Activated T-helper 1 cell treated with anti-CD3 and anti-CD28 coated beads, Interleukin-12 subunit alpha, Interleukin-12 subunit beta, Interleukin-2, Interleukin-4 antibody, amounts not matched to agents 30 ng/mL and 10 ng/mL and 1 ng/mL, durations not matched to agents 14 hours and 24 hours and 36 hours (primary cell): Measurements from ENCODE around the gene NECTIN1. TPM values are rescaled to one million over a fixed set of nuclear protein-coding genes. Genes with fewer than 3 reads are reported as not detected.

ENCODE experiments used
- DNase-seq: peaks from one replicate; pipeline ENCODE4 v3.0.0; 2021; ENCODE audit warnings: low spot score
- H3K27ac Mint-ChIP-seq: one replicate; pipeline ENCODE4 v1.8.0; 2021; ENCODE audit warnings: mild to moderate bottlenecking, mixed read lengths
- H3K27me3 Mint-ChIP-seq: one replicate; pipeline ENCODE4 v1.8.0; 2022; ENCODE audit warnings: mild to moderate bottlenecking, moderate library complexity, mixed read lengths; ENCODE audit not compliant: insufficient read depth
- H3K36me3 Mint-ChIP-seq: one replicate; pipeline ENCODE4 v1.8.0; 2021; ENCODE audit warnings: low read depth, mixed read lengths
- H3K4me1 Mint-ChIP-seq: one replicate; pipeline ENCODE4 v1.8.0; 2021; ENCODE audit warnings: low read depth, mixed read lengths
- H3K4me3 Mint-ChIP-seq: one replicate; pipeline ENCODE4 v1.8.0; 2021; ENCODE audit warnings: mild to moderate bottlenecking, moderate library complexity, mixed read lengths
- H3K9me3 Mint-ChIP-seq: one replicate; pipeline ENCODE4 v1.8.0; 2021; ENCODE audit warnings: mixed read lengths
- intact Hi-C: fragments of 100-400 bp; cut with micrococcal nuclease; formaldehyde crosslinking; loops from one replicate; pipeline ENCODE4 v1.15.1; 2024
- total RNA-seq: library from RNA; stranded (reverse); gene quantifications from 2 replicates; pipeline ENCODE4 v1.2.3, GENCODE V29; 2022

Gene NECTIN1
- total RNA-seq, 1 donor from 2014 or later, result 4.5 TPM

DNA sequence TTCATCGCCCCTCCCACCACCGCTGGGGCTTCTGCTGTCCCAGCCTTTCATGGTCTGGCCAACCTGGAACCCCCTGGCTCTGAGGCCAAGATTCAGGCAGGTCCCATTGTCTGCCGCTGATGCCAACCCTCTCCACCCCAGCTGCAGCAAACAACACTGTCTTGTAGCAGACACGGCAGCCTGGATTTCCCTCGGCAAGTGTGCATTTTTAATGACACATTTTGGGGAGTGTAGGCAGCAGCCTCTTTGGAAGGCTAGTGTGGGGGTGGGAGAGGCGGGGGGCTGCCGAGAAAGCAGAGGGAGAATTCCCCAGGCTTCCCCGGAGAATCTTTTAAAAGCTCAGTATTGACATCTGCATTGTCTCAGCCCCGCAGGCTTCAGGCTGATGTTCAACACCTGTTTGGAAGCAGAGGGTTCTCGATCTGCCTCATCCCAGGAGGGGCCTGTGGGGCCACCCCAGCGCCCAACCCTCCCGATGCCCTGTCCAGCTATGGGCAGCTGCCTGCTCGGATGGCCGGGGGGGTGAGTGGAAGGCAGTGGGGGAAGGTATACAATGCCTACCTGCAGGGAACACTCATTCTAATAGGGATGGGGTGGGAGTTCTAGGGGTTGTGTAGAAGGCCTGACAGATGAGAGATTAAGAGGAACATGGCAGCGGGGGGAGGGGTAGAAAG lies 41.5 kb downstream of the NECTIN1 start:
- no peaks in the 10 kb centered on the region for H3K9me3 Mint-ChIP-seq
- H3K27me3 Mint-ChIP-seq, result no peaks in the 10 kb centered on the region
- peaks cover 11% of the 10 kb centered on the region for H3K4me1 Mint-ChIP-seq
- intact Hi-C loops, result no loop called here
- H3K4me3 Mint-ChIP-seq, result no peak overlapping the region
- H3K36me3 Mint-ChIP-seq, result no peaks in the 10 kb centered on the region
- H3K27ac Mint-ChIP-seq, result no peak overlapping the region
- DNase-seq, result no peak

DNA sequence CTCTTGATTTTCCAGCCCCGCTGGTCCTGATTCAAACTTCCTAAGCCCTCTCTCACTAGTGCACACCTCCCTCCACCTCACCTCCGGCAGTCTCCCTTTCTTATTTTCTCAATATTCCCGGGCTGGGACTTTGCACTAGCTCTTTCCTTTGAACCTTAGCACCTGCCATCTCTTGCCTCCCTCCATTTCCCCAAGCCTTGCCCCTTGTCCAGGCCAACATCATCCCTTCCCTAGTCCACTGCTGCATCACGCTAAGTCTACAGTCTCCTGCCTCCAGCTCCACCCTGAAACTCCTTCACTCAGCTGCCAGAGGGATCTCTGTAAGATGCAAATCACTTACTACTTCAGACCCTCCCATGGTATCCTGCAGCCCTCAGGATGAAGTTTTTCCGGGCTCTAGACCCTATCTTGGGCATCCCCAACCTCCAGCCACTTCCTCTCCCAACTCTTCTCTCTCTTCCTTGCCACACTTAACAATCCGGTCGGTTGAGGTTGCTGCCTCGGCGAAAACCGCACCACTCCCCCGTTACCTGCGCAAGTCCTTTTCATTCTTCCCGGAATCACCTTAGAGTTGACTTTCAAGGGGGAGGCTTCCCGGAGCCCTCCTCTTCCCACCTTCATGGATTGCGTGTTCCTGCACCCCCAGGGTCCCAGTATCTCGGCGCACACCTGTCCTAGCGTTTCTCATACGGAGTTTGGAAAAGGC lies 42.7 kb downstream of the NECTIN1 start:
- Mint-ChIP-seq H3K36me3 (no peaks in the 10 kb centered on the region), H3K4me3 (no peak overlapping the region), H3K9me3 (no peaks in the 10 kb centered on the region), H3K27me3 (no peaks in the 10 kb centered on the region), H3K27ac (no peak overlapping the region), H3K4me1 (peaks cover 11% of the 10 kb centered on the region)
- no peak for DNase-seq
- intact Hi-C loops, result no loop called here

DNA sequence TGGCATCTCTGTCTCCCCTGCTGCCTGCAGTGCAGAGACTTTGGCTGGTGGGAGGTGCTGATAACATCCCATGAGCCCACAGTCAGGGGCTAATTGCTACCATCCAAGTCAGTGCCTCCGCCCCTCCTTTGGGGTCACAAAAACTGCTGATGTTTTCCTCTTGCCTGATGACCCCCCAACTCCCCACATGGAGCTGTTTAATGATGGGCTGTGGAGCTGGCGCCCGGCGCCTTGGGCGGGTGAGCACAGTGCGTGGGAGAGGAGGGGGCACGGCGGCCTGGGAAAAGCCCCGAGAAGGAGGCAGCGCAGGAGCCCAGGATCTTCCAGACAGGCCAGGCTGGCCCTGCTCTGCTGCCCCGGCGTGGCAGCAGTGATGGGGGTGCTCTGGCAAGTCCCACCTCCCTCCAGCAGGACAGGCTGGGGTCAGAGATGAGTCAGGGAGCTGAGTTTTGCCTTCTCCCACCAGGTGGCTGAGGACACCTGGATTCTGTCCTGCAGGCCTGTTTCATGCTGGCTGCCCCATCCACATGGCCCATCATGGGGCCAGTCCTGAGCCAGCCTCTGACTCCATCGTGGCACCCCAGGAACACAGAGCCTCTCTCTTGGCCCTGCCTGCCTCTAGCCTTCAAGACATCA lies 43.8 kb downstream of the NECTIN1 start:
- no peak for DNase-seq
- Mint-ChIP-seq H3K36me3 (no peaks in the 10 kb centered on the region), H3K27ac (no peak overlapping the region), H3K27me3 (no peaks in the 10 kb centered on the region), H3K4me1 (peaks cover under 1% of the 10 kb centered on the region), H3K9me3 (no peaks in the 10 kb centered on the region), H3K4me3 (no peak overlapping the region)
- intact Hi-C loops, result no loop called here

DNA sequence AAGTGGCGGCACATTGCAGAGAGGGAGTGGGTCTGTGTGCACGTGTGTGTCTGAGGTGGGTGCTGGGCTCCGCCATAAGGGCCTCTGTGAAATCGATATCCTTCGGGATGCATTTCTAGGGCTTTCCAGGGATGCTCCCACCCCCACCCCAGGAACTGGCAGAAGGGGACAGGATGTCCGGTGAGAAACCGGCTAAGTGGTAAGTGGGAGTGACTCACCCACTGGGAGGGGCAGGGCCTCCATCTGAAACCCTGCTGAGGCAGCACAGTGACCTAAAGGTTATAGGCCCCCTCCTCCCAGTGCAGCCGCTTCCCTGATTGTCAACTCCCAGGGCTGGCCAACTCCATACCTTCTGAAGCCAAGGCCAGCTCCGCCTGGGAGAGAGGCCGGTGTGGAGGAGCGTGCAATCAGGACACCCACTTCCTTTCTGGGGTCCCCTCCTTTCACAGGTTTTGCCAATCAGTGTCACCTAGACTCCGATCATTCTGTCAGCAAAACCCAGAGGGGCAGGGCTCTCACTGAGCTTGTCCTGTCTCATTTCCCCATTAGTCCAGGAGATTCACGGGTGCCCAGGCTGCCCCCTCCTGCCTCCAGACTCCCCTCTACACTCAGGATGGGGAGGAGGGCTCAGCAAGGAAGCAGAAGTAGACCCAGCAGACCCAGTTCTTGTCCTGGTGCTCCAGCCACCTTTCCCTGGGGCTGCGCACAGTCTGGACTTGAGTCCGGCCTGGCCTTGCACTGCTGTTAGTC lies 44.5 kb downstream of the NECTIN1 start:
- no peak for DNase-seq

DNA sequence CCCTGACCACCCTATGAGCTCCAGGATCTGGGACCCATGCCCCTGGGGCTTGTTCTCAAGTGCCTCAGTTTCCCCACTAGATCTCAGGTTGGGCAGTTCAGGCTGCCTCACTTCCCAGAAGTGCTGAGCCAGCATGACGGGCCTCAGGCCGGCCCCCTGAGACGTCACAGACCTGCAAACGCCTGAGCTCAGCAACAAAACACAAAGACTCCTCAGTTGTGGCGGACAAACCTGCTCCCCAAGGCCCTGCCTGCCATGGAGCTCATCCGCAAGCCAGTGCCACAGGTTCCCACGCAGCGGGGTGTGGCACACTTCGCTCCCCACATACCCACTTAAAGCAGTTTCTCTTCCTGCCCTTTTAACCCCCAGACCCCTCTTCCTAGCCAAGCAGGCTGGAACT lies 45.2 kb downstream of the NECTIN1 start:
- Mint-ChIP-seq H3K4me3 (no peak overlapping the region), H3K36me3 (no peaks in the 10 kb centered on the region), H3K27ac (no peak overlapping the region), H3K9me3 (no peaks in the 10 kb centered on the region), H3K4me1 (no peaks in the 10 kb centered on the region), H3K27me3 (no peaks in the 10 kb centered on the region)
- no peak for DNase-seq
- intact Hi-C loops, result no loop called here

More for the DNA sequence above, 44.5 kb downstream of the NECTIN1 start:
- no peaks in the 10 kb centered on the region for H3K27me3 Mint-ChIP-seq
- no peaks in the 10 kb centered on the region for H3K4me1 Mint-ChIP-seq
- H3K4me3 Mint-ChIP-seq, result no peak overlapping the region
- H3K36me3 Mint-ChIP-seq, result no peaks in the 10 kb centered on the region
- H3K27ac Mint-ChIP-seq, result no peak overlapping the region
- no peaks in the 10 kb centered on the region for H3K9me3 Mint-ChIP-seq
- intact Hi-C loops, result no loop called here

DNA sequence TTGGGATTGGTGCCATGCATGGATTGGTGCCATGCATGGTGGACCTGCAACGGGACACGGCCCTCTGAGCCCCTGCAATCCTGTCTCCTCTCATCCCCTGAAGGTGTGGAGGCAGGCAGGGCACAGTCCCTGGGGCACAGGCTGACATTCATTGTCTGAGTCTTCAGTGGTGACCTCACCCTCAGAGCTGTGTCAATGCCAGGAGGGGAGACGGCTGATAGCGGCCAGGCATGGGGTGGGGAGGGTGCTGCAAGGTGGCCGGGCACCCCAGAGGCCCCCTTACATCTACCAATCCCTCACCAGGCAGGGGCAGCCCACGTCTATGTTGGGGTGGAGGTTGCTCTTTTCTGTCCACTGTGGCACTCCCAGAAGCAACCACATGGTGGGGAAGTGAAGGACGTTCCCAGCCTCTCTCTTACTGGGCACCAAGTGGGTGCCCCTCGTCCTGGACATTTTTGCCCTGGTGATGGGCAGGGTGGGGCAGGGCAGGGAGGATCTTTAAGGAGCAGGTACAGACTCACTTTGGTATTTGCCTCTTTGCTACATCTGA lies 47.6 kb downstream of the NECTIN1 start:
- intact Hi-C loops, result no loop called here
- Mint-ChIP-seq H3K4me1 (no peaks in the 10 kb centered on the region), H3K27me3 (peaks cover under 1% of the 10 kb centered on the region)

DNA sequence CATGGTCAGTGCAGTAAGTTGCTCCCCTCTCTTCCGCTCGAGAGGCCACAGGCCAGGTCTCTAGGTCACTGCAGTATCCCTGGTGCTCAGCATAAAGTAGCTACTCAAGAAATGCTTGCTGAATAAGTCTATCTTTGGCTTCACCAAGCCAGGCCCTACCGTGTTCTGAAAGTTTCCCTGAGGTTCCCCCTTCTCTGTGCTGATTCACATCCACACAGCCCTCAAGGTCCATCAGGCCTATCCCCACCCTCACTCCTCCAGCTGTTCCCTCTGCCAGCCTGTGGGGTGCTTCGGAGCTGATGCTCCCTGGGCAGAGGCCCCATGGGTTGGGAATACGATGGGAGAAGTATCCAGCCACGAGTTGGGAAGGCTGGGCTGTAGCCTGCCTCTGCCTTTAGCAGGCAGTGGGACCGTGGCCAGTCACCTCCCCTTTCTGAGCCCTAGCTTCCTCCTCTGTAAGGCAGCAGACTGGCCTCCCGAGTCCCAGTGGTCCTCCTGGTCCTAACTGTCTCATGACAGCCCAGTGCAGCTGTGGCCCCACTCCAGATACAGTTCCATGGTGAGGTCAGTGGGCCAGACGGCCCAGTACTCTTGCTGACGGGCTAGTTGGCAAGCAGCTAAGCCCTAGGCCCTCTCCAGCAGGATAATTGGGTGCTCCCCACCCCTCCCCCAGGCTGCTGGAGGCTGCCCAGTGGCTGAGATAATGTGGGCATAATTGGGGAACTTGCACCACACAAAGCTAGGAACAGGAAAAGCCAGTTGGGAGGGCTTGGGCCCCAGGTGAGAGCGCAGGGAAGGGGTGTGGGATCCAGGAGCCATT lies 48.2 kb downstream of the NECTIN1 start:
- no peaks in the 10 kb centered on the region for H3K4me1 Mint-ChIP-seq
- DNase-seq, result no peak
- H3K27ac Mint-ChIP-seq, result no peak overlapping the region
- intact Hi-C loops, result no loop called here
- H3K27me3 Mint-ChIP-seq, result peaks cover 4% of the 10 kb centered on the region
- H3K36me3 Mint-ChIP-seq, result no peaks in the 10 kb centered on the region
- no peak overlapping the region for H3K4me3 Mint-ChIP-seq
- H3K9me3 Mint-ChIP-seq, result no peaks in the 10 kb centered on the region

More for the DNA sequence above, 47.6 kb downstream of the NECTIN1 start:
- H3K36me3 Mint-ChIP-seq, result no peaks in the 10 kb centered on the region
- H3K27ac Mint-ChIP-seq, result no peak overlapping the region
- DNase-seq, result no peak
- H3K9me3 Mint-ChIP-seq, result no peaks in the 10 kb centered on the region
- no peak overlapping the region for H3K4me3 Mint-ChIP-seq

DNA sequence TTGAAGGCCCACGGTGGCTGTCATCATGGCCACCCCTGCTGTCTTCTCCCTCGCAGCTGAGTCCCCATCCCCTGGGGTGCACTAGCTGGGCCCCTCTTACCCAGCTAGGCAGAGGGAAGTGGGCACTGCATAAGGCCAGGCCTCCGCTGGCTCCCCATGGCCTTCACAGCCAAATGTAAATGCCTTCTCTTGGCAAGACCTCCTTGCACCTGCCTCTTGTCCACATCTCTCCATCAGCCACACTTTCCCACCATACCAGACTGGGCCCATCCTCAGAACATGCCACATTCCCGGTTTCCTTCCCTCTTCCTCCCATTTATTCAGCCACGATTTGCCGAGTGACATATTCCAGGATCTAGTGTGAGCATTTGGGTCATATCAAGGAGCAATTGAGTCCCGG lies 49.7 kb downstream of the NECTIN1 start:
- Mint-ChIP-seq H3K36me3 (no peaks in the 10 kb centered on the region), H3K9me3 (no peaks in the 10 kb centered on the region), H3K27me3 (peaks cover 4% of the 10 kb centered on the region), H3K4me3 (no peak overlapping the region), H3K27ac (no peak overlapping the region), H3K4me1 (peaks cover 1% of the 10 kb centered on the region)
- no peak for DNase-seq
- intact Hi-C loops, result no loop called here

DNA sequence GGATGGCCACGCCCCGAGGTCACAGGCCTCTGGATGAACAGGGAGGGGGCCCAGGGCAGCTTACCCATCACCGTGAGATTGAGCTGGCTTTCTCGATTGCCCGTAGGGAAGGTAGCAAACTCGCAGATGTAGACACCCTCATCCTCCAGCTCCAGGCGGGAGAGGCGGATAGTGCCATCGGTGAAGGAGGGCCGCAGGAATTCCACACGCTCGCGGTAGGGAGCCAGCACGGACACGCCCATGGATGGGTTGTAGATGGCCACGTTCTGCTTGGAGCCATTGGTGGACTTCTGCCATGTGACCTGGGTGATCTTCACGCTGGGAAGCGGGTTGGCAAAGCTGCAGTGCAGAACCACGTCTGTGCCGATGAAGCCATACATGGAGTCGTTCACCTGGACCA lies 50.6 kb downstream of the NECTIN1 start:
- intact Hi-C loops, result no loop called here
- DNase-seq, result no peak
- peaks cover 10% of the 10 kb centered on the region for H3K4me1 Mint-ChIP-seq
- no peaks in the 10 kb centered on the region for H3K36me3 Mint-ChIP-seq
- H3K27ac Mint-ChIP-seq, result no peak overlapping the region
- peaks cover 4% of the 10 kb centered on the region for H3K27me3 Mint-ChIP-seq
- no peak overlapping the region for H3K4me3 Mint-ChIP-seq
- no peaks in the 10 kb centered on the region for H3K9me3 Mint-ChIP-seq

DNA sequence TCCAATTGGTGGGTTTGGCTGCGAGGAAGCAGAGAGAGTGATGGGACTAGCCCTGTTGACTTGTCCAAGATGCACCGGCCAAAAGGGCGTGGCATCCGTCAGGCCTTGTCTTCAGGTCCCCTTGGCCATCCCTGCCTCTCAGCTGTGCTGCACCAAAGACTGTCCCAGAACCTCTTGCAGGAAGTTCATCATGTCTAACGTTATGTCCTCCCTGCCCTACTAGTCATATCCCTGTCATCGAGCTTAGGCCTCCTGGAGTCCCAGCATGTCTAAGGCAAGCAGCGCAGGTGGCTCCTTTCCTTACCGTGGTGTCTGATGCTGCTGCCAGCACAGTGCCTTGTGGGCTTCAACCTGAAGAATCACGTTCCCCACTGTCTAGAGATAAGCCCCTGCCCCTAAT lies 51.2 kb downstream of the NECTIN1 start:
- DNase-seq, result no peak
- peaks cover 4% of the 10 kb centered on the region for H3K27me3 Mint-ChIP-seq
- no peak overlapping the region for H3K4me3 Mint-ChIP-seq
- no peaks in the 10 kb centered on the region for H3K36me3 Mint-ChIP-seq
- intact Hi-C loops, result no loop called here
- peaks cover 10% of the 10 kb centered on the region for H3K4me1 Mint-ChIP-seq
- H3K9me3 Mint-ChIP-seq, result no peaks in the 10 kb centered on the region
- no peak overlapping the region for H3K27ac Mint-ChIP-seq

DNA sequence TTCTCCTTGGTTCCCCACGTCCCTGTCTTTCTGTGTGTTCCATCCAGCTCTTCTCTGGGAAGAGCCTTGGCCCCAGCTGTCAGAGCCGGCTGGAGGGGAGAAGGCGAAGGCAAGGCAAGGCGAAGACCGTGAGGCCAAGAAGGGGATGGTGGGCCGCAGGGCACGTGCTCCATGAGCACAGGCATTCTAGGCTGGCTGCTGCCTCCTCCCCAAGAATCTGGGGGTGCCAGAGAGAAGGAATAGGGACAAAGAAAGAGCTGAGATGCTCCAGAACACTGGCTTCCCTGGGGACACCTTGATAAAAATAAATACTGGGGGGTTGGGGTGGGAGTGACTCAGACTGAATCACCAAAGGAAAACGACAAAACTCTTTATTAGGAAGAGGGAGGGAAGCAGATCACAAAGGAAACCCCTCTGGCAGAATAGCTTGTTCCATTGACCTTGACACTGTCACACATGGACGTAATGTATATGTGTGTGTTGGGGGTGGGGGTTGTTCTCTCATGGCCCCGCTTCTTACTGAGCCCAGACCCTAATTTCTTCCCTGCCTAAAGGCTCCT lies 52.5 kb downstream of the NECTIN1 start:
- Mint-ChIP-seq H3K9me3 (no peaks in the 10 kb centered on the region), H3K36me3 (no peaks in the 10 kb centered on the region), H3K4me1 (peaks cover 10% of the 10 kb centered on the region), H3K4me3 (no peak overlapping the region), H3K27ac (no peak overlapping the region), H3K27me3 (peaks cover 4% of the 10 kb centered on the region)
- intact Hi-C loops, result no loop called here
- no peak for DNase-seq
